GM18505 (cell line): ENCODE measurements around the gene VAV1.
"Not testable (repeated sequence)": the region's sequence is repeated elsewhere in the genome, so short reads cannot be mapped to it uniquely, and the experiment has no call there.

Experiments
- ATAC-seq: cut with Tn5 transposase; IDR thresholded peaks from one replicate; pipeline ENCODE4 v1.9.1; 2021; ENCODE audit not compliant: unreplicated experiment
- POLR2A ChIP-seq: IDR thresholded peaks from 4 replicates; pipeline ENCODE4 v1.6.1; 2011; ENCODE audit warnings: borderline replicate concordance; ENCODE audit not compliant: insufficient read depth, insufficient read length; ENCODE audit errors: extremely low read depth

VAV1 gene

DNA sequence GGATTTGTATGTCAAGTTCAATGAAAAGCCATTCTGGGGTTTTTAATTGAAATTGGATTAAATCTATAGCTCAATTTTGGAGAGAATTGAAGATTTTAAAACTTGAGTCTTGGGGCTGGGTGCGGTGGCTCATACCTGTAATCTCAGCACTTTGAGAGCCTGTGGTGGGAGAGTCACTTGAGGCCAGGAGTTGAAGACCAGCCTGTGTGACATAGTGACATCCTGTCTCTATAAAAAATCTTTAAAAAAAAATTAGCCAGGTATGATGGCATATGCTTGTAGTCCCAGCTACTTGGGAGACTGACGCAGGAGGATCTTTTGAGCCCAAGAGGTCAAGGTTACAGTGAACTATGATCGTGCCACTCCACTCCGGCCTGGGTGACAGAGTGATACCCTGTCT, 41.2 kb downstream of the VAV1 start:
- TF ChIP-seq POLR2A, result no peak
- no peak for ATAC-seq

DNA sequence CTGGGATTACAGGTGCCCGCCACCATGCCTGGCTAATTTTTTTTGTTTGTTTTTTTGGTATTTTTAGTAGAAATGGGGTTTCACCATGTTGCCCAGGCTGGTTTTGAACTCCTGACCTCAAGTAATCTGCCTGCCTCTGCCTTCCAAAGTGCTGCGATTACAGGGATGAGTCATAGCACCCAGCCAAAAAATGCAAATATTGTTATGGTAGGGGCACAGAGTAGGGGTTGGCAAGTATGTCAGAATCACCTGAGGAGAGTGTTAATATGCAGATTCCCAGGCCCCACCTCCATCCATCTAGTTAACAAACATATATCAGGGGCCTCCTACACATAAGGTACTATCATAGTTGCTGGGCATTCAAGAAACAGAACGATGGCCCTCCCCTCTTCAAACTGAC, 44.7 kb downstream of the VAV1 start:
- TF ChIP-seq POLR2A, result no peak
- ATAC-seq, result no peak

GRCh38 chr19:6818246-6818645, 45.7 kb downstream of the VAV1 start:
- ATAC-seq, result no peak
- no peak for TF ChIP-seq POLR2A

GRCh38 chr19:6819323-6819722, 46.8 kb downstream of the VAV1 start:
- no peak for TF ChIP-seq POLR2A
- no peak for ATAC-seq

GRCh38 chr19:6820237-6820636, 47.7 kb downstream of the VAV1 start:
- no peak for ATAC-seq
- TF ChIP-seq POLR2A, result no peak

- TF ChIP-seq POLR2A, result no peak
- no peak for ATAC-seq
Observed at GRCh38 chr19:6821639-6822310, 49.3 kb downstream of the VAV1 start.

GRCh38 chr19:6822311-6822670, 49.8 kb downstream of the VAV1 start:
- no peak for ATAC-seq
- no peak for TF ChIP-seq POLR2A

- no peak for ATAC-seq
- TF ChIP-seq POLR2A, result no peak
Observed at GRCh38 chr19:6825076-6825774, 52.7 kb downstream of the VAV1 start.

DNA sequence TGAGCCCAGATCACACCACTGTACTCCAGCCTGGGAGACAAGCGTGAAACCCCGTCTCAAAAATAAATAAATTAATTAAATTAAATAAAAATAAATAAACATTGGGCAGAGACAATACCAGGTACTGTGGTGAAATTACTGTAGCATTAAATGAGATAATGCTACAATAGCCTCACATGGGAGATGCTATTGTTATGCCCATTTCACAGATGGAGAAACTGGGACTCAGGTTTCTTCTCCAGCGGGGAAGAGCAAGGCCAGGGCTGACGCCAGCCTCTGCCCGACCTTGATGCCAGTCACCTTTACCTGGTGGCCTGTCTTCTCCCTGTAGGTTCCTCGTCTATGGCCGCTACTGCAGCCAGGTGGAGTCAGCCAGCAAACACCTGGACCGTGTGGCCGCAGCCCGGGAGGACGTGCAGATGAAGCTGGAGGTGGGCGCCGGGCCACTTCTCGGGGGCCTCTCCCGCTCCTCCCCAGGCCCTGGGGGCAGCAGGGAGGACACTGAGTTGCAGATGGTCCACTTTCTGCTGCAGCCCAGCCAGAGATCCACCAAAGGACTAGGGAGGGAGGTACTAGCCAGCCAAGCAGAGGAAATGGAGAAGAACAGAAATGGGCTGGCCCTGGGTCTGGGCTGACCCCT, 53.9 kb downstream of the VAV1 start:
- no peak for TF ChIP-seq POLR2A
- no peak for ATAC-seq

- TF ChIP-seq POLR2A, result no peak
- ATAC-seq, result no peak
Observed at GRCh38 chr19:6828306-6828697, 55.8 kb downstream of the VAV1 start.

DNA sequence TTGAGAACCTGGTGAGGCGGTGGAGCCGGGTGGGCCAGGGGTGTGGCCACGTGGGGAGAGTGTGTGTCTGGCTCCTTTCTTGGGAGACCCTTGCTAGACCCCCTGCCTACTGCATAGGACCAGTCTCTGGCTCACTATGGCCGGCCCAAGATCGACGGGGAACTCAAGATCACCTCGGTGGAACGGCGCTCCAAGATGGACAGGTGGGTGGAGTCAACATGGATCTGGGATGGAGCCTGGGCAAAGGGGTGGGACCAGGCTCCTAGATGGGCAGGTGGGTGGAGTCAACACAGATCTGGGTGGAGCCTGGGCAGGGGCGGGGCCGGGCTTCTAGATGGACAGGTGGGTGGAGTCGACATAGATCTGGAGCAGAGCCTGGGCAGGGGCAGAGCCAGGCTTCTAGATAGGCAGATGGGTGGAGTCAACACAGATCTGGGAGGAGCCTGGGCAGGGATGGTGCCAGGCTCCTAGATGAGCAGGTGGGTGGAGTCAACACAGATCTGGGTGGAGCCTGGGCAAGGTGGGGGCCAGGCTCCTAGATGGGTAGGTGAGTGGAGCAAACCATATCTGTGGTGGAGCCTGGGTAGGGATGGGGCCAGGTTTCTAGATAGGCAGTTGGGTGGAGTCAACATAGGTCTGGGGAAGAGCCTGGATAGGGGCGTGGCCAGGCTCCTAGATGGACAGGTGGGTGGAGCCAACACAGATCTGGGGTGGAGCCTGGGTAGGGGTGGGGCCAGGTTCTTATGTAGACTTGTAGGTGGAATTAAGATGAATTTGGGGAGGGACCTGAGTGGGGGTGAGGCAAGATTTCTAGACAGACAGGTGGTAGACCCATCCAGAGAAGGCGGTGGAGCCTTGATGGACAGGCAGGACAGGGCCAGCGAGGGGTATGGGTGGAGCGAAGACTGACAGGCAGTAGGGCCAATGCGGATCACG, 56.5 kb downstream of the VAV1 start:
- no peak for ATAC-seq
- TF ChIP-seq POLR2A, result no peak

DNA sequence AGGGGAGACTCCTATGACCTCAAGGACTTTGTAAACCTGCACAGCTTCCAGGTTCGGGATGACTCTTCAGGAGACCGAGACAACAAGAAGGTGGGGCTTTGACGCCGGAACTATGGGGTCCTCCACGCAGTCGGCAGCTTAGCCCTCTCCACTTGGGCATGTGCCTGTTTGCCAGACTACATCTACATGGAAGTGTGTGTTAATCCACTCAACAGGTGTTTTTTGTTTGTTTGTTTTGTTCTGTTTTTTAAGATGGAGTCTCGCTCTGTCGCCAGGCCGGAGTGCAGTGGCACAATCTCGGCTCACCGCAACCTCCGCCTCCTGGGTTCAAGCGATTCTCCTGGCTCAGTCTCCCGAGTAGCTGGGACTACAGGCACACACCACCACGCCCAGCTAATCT, 57.3 kb downstream of the VAV1 start:
- ATAC-seq, result not testable (repeated sequence)

DNA sequence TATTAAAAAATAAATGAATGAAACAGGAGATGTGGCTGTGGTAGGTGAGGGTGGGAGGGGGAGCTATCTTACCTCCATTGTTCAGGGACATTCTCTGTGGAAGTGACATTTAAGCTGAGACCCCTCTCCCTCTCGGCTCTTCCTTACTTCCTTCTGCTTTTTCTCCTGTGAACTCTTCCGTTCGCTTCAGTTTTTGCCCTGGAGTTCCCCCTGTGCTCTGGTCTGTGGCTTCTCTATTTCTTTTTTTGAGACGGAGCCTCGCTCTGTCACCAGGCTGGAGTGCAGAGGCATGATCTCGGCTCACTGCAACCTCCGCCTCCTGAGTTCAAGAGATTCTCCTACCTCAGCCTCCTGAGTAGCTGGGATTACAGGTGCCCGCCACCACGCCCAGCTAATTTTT, 58.6 kb downstream of the VAV1 start:
- not testable (repeated sequence) for ATAC-seq

DNA sequence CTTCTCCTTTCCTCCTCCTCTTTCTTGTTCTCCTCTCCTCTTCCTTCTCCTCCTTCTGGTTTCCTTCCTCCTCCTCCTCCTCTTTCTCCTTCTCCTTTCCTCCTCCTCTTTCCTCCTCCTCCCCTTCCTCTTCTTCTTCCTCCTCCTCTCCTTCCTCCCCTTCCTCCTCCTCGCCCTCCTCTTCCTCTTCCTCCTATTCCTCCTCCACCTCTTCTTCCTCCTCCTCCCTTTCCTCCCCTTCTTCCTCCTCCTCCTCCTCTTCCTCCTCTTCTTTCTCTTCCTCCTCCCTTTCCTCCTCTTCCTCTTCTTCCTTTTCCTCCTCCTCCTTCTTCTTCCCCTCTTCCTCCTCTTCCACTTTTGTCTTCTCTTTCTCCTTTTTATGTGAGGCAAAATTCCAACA, 59.9 kb downstream of the VAV1 start:
- no peak for ATAC-seq
- no peak for TF ChIP-seq POLR2A

- TF ChIP-seq POLR2A, result no peak
- ATAC-seq, result no peak
Observed at GRCh38 chr19:6833166-6833790, 60.8 kb downstream of the VAV1 start.
